HG02763 (cell line): ENCODE data around the gene CDK5RAP2.
"Not testable (repeated sequence)": the region's sequence is repeated elsewhere in the genome, so short reads cannot be mapped to it uniquely, and the experiment has no call there.

Experiments
- ATAC-seq: cut with Tn5 transposase; IDR thresholded peaks from one replicate; pipeline ENCODE4 v1.9.1; 2021; ENCODE audit warnings: mild to moderate bottlenecking, moderate library complexity; ENCODE audit not compliant: unreplicated experiment

CDK5RAP2 gene

DNA sequence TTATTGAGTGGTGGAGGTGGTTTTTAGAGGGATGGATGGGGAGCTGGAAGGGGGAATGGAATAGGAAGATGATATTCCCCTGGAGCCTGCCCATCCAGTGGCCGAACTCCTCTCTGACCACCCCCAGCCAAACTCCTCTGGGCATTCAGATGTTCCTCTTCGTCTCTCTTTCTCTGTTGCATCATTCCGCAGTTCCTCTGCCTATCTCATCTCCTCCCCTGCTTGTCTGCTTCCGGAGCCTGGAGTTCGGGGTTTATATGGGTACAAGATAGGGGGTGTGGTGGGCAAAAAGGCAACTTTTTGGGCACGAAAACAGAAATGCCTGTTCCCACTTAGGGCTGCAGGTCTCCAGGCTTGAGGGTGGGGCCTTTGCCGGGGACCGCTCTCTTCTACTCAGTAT is 12.2 kb upstream of the CDK5RAP2 start:
- ATAC-seq = no peak

DNA sequence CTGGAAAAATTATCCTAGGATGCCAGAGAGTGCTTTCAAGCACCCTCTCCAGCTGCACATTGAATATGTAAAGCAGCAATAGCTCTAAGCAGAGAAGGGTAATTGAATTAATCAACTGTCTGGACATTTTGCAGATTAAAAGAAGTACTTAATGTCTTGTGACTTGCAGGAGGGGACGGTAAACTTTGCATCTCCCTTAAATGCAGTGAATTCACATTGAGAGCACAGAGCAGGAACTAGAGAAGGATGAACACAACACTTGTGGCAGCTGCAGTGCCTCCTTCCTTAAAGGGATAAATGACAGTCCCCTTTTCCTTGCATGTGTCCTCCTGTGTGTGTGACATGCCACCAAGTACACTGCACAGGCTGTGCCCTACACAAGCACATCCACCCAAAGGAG is 7.4 kb upstream of the CDK5RAP2 start:
- ATAC-seq = no peak

DNA sequence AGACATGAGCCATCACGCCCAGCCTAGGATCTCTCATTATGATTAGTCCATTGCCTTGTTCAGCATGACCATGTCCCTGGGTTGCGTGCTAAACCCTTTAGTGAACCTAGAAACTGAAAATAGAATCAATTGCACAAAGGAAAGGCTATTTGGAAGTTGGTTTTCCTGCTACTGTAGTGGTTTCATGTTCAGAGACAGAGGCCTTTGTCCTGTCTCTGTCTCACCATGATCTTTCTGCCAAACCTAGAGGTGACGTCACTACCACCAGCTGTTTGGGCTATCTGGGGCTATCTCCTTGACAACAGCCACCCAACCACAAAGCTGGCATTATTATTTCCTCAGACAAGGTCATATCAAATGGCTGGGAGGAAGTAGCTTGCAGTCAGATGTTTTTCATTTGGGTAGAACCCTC is 4.0 kb upstream of the CDK5RAP2 start:
- ATAC-seq = no peak

DNA sequence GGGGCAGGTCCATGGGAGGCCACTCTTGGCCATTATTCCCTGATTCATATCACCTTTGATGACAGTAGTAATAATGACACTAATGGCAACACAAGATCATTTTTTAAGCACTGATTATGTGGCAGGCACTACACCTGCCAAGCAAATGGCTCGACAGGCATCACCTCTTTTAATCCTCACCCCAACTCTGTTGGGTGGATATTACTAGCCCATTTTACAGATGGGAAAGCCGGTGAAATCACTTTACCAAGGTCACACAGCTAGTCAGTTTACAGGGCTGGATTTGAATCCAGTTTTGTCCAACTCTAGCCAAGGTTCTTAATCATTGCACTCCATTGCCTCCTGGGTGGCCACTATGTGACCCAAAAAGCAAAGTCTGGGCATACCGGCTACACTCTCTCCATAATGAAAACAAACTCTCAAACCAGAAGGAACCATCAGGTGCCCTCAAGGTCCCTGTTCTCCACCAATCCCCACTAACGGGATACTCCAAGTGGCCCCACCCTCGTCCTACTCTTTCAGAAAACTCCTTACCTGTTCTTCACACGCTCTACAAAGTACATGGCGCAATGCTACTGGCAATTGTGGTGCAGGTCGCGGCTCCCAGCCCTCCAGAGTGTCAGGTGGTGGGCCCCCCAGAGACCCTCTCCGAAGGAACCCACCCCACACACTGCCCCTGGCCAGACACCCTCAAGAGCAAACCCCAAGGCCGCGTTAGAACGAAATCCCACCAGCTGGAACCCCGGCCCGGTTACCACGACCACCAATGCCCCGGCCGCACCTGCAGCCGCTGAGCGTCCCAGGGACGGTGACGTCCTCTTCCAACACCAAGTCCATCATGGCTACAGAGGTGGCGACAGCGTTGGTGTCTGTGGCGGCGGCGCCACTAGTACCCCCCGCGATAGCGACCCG is 572 bp downstream of the CDK5RAP2 start:
- no peak for ATAC-seq

DNA sequence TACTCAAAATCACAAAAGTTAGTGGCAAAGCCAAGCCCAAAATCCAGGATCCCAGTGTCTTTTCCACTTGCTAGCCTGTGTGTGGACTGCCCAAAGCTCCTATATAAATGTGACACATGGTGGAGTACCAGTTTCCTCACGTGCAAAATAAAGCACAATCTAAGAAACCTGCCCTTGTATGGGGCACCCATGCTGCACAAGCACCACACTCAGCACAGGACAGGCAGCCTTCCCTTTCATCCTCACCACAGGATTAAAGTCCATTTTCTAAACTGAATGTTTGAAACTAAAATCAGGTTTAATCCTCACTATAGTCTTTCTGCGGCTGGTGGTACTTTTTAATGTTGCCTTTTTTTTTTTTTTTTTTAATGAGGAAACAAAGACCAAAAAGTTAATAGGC is 5.5 kb downstream of the CDK5RAP2 start:
- ATAC-seq = no peak

DNA sequence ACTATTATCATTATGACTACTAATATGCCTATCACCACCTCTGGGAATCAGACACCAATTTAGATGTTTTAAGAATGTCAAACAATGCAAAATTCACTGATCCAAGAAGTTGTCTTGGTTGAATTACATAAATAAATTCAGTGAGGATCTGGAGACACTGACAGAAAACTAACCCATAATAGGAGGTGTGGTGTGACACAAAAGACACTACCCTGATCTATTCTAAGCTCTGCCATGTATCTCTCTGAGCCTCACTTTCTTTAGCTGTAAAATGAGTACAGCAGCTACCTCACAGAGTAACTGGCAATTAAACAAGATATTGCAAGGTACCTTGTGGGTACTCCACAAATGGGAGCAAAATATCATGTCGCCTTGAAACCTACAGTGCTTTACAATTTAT is 7.5 kb downstream of the CDK5RAP2 start:
- ATAC-seq = no peak

DNA sequence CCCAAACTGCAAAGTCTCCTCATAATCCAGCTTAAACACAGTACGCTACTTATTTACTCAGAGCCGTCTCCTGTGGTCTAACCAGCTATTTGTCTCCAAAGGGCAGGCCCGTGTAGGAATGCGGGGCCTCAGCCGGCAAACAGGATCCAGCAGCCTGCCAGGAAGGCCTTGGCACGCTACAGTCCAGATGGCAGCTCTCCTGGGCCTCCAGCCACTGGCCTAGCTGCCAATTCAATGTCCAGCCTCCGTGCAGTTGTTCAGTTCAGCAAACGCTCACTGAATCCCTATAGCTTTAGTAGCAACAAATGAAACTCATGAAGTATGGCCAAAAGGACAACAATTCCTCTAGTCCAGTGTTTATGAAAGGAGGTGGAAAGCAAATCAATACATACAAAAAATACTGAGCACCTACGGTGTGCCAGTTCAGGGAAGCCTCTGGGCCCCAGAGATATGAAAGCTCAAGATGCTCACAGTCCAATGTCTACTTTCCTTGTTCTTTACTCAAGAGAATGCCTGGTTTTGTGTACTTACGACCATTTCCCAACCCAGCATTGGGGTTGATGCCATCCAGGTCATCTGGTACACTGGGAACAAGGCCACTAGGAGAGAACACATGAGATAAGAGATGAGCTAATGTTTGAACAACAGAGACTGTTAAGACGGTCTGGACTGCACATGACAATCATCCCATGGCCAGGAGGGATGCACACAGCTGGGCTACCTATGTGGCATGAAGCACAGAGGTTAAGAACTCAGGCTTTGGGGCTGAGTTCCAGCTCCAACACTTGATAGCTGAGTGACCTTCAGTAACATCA is 8.3 kb downstream of the CDK5RAP2 start:
- ATAC-seq = no peak

DNA sequence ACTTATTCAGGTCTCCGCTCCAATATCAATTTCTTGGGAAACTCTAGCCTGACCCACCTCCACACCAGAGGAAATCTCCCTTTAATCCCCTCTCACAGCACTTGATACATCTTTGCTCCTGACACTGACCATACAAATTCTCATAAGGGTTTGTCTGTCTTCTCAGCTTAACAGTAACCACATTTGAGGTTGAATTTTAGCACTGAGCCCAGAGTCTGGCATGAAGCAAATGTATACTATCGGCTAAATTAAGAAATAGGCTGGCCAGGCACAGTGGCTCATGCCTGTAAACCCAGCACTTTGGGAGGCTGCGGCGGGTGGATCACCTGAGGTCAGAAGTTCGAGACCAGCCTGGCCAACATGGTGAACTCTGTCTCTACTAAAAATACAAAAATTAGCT is 9.7 kb downstream of the CDK5RAP2 start:
- ATAC-seq = no peak

DNA sequence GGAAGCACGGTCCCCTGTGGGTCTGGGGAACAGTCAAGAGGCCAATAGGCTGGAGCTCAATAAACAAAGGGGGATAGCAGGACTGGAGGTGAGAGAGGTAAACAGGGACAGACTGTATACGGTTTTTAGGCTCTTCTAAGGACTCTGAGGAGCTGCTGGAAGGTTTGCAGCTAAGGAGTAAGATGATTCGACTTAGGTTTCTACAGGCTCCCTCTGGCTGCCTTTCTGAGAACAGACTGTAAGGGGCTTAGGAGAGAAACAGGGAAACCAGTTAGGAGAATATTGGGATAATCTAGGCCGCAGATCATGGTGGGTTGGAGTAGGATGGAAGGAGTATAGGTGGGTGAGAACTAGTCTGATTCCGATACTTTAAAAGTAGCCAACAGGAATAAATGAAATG is 10.4 kb downstream of the CDK5RAP2 start:
- ATAC-seq = no peak

DNA sequence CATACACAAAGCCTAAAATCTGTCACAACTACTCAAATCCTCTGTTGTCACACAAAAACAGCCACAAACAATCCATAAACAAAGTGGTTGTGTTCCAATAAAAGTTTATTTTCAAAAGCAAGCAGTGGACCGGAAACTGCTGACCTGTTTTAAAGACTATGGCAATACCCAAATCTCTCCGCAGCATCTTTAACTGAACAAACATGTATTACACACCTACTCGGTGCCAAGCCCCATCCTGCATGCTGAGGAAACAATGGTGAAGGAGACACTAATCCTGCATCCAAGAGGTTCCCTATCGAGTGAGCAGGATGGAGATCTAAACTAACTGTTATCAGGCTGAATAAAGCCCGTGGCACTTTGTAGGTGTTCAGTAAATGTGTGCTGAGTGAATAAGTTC is 11.2 kb downstream of the CDK5RAP2 start:
- ATAC-seq = no peak

DNA sequence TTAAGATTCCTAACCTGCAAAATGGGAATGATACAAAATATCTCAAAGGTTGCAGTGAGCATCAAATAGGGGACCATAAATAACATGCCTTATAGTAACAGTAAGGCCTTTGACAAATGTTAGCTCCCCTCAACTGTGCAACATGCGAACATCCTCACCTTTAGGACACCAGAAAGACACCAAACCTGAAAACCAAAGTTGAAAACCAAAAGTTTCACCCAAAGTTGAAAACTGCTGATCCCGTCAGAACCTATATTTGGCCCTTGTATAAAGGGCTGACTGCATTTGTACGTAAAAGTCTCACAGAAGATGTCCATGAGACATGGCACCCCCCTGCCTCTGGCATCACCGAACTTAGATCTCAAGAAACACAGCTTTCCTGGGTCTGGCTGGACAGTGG is 12.1 kb downstream of the CDK5RAP2 start:
- no peak for ATAC-seq

DNA sequence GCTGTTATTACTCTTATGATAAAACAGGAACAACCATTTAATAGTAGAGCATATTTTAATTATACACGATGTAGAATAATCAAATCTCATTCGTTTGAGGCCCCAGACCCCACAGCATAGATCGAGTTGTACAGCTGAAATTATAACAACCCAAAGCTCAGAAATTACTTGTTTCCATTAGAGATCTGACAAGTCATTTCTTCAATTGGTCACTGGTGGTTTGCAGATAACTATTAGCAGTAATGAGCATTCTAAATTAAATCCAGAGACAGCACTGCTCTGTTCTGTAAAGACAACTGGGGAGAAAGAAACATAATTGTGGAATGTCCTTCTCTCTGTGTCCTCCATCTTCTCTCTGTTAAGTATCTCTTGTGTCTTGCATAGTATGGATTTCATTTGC is 12.9 kb downstream of the CDK5RAP2 start:
- no peak for ATAC-seq

DNA sequence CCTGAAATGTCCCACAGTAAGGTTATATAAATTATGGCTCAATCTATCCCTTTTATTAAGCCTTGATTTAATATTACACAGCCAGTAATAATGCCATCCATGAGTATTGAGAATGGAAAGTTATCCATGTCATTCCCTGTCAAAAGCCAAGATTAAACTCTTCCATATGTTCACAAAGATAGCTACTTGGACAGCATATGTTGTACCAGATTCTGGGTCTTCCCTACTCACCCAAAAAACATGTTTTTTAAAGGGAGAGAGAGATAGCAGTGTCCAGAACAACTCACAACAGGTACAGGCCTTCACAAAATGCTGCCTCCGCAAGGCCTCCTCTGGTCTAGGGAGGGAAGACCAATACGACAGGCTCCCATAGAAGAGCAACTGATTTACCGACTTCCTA is 15.4 kb downstream of the CDK5RAP2 start:
- ATAC-seq = no peak

DNA sequence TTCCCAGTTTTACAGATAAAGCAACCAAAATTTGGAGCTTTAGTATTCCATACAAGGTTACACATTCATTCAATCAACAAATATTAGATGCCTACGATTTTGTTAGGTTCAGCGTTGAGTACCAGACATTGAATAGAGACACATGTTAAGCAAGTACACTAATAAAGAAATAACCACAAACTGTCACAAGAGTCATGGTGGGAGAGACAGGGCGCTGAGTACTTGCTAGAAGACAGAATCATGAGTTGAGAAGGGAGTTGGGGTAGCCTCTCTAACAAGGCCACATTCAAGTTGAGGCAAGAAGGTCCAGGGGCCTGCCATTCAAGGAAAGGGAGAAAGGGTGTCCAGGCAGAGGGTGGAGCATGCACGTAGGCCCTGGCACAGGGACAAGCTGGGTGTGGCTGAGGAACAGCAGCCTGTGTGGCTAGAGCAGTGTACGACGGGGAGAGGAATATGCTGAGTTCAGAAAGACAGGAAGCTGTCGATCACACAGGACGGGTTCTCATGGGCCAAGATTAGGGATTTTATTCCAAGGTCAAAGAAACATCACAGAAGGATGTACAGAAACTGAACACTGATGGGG is 17.0 kb downstream of the CDK5RAP2 start:
- ATAC-seq = no peak

DNA sequence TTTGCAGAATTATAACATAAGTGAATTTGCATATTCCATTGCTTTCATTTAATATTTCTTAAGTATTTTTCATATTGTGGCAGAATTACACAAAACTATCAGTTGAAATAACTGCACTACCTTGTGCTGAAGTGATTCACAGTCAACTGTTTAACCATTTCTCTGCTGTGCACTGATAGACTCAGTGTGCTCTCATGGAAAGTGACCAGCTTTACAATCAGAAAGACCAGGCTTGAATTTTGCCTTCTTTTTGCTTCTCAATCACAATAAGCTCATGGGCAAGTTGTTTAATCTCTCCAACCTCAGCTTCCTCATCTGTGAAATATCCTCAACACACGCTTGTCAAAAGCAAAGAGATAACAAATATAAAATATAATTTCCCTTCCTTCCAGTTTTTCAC is 18.3 kb downstream of the CDK5RAP2 start:
- no peak for ATAC-seq

DNA sequence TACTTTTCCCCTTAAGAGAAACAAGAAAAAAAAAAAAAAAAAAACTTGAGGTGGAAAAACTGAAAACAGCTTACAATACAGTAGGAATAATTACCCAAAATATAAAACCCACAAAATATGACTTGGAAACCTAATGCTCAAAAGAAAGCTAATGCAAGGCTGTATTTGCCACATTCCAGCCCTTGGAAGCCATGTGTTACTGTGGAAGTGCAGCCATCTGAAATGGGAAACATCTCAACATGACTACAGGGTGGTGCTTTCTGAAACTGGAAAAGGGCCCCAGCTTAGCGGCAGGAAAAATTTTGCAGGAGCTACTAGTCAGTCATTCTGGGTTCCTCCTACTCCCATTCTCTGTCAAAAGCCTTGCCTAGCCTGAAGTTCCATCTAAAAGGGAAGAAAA is 20.4 kb downstream of the CDK5RAP2 start:
- no peak for ATAC-seq

DNA sequence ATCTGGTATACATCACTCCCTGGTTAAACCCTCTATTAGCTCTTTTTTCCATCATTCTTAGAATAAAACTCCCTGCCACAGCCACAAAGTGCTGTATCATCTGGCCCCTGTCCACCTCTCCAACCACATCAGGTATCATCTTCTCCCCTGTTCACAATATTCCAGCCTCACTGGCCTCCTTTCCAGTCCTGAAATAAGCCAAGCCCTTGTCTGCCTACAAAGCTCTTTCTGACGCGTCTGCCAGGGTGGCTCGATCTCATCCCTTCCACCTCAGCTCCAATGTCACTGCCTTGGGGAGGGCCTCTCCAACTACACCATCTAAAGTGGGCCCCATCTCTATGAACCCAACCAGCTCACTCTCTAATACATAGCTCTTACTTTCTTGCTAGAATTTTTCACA is 21.5 kb downstream of the CDK5RAP2 start:
- no peak for ATAC-seq

DNA sequence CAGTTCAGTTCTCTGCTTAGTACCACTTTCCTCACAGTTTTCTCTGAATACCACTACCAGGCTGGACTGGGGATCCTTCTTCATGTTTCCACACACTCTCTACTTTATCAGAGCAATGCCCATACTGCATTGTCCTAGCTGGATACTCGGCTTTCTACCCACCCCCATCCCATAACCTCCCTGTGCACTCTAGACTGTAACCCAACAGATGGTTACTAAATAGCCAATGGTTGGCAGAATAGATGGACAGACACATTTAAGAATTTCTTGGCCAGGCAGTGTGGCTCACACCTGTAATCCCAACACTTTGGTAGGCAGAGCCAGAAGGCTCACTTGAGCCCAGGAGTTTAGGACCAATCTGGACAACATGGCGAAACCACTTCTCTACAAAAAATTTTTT is 22.8 kb downstream of the CDK5RAP2 start:
- no peak for ATAC-seq

DNA sequence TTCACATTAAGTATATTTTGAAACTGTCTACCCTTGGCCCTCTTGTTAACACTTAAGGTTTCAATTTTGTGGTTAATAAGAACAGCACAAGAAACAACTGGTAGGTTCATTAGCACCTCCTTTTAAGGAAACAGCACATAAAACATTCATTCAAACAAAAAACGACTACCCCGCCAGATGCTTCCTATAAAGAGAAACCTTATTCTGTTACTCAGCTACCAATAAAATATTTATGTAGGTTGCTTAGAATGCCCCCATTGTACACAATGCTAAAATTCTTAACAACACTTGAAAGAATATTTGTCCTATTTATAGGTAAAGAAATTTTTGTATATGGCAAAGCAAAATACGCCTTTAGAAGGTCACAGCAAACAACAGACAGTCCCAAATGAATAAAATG is 23.2 kb downstream of the CDK5RAP2 start:
- no peak for ATAC-seq

DNA sequence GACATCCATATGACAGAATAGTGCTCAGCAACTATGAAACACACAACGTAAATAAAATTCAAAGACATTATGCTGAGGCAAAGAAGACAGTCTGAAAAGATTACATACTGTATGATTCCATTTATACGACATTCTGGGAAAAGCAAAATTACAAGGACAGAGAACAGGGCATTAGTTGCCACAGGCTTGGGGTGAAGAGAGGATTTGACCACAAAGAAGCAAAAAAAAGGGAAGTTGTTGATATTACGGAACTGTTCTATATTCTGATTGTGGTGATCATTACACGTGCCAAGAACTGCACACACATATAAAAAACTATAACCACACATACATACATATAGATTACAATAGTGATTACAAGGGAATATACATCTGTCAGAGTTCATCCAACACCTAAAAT is 24.1 kb downstream of the CDK5RAP2 start:
- no peak for ATAC-seq

DNA sequence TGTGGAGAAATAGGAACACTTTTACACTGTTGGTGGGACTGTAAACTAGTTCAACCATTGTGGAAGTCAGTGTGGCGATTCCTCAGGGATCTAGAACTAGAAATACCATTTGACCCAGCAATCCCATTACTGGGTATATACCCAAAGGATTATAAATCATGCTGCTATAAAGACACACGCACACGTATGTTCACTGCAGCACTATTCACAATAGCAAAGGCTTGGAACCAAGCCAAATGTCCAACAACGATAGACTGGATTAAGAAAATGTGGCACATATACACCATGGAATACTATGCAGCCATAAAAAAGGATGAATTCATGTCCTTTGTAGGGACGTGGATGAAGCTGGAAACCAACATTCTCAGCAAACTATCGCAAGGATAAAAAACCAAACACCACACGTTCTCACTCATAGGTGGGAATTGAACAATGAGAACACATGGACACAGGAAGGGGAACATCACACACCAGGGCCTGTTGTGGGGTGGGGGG is 27.7 kb downstream of the CDK5RAP2 start:
- not testable (repeated sequence) for ATAC-seq
